K562 (cell line): Measurements from ENCODE around the gene TOGARAM2. TPM values are rescaled to one million over a fixed set of nuclear protein-coding genes. Genes with fewer than 3 reads are reported as not detected.

ENCODE experiments used
- ATAC-seq: fragments of 200-7000 bp; cut with Tn5 transposase; 3 replicates; pipeline ENCODE4 v1.9.1; 2020; ENCODE audit warnings: moderate library complexity
- BruUV-seq: library from RNA; stranded (reverse); fragments of 400-500 nt; replicated peaks from 2 replicates; lab custom pipeline; 2021; lab: Mats Ljungman, UMichigan
- CTCF ChIA-PET: fragments of 300-600 bp; formaldehyde crosslinking; extraction: SDS; loops from one replicate; lab custom pipeline; 2021; ENCODE audit warnings: low intra/inter-chr PET ratio; lab: Yijun Ruan, JAX
- POLR2A ChIA-PET: fragments of 300-600, 350-650 bp; sonication (Branson Sonifier 250); formaldehyde crosslinking; extraction: SDS; loops from one replicate; lab custom pipeline; 2021; ENCODE audit warnings: antibody characterized with exemption, inconsistent platforms; lab: Yijun Ruan, JAX
- DNase-seq, 4 experiments: peaks; one replicate each; pipeline versions ENCODE4 v3.0.0 to v3.0.0-alpha.2; 2011 to 2018; ENCODE audit warnings: low spot score in 3 of 4, mixed read lengths in 3 of 4; ENCODE audit errors: extremely low read depth in 1 of 4
- FAIRE-seq: peaks from 2 replicates; lab custom pipeline; 2011; peaks lifted over from hg19 to GRCh38; lab: Jason Lieb, UNC
- H2AFZ ChIP-seq: 2 replicates; pipeline ENCODE4 v1.6.0; 2011; ENCODE audit warnings: low read depth, low read length, control low read depth, inconsistent platforms
- H3K27ac ChIP-seq: fragments of 200-600 bp; 3 replicates; pipeline ENCODE4 v1.8.0; 2011; ENCODE audit warnings: low read depth, mild to moderate bottlenecking, control low read depth, inconsistent platforms, low read length, moderate library complexity, mixed read lengths; ENCODE audit errors: extremely low read depth
- H3K27me3 ChIP-seq, 2 experiments: fragments of 300-600 bp in 1 of 2; 2 replicates in 1 of 2; 3 replicates in 1 of 2; pipeline versions ENCODE4 v1.6.0 to v1.8.0; 2011; ENCODE audit warnings: inconsistent platforms in 2 of 2, low read length in 2 of 2, mild to moderate bottlenecking in 1 of 2, mixed read lengths in 1 of 2, moderate library complexity in 1 of 2; ENCODE audit not compliant: control insufficient read depth in 2 of 2, insufficient read depth in 2 of 2
- H3K36me3 ChIP-seq: fragments of 300-600 bp; 3 replicates; pipeline ENCODE4 v1.8.0; 2011; ENCODE audit warnings: mild to moderate bottlenecking, low read length, inconsistent platforms; ENCODE audit not compliant: control insufficient read depth, insufficient read depth
- H3K4me1 ChIP-seq, 2 experiments: fragments of 200-600 bp in 1 of 2; replicated peaks in 1 of 2; 2 replicates in 1 of 2; 3 replicates in 1 of 2; pipeline versions ENCODE4 v1.5.1 to v1.8.0; 2011; ENCODE audit warnings: inconsistent platforms in 2 of 2, low read length in 2 of 2, mild to moderate bottlenecking in 1 of 2, mixed read lengths in 1 of 2, moderate library complexity in 1 of 2; ENCODE audit not compliant: control insufficient read depth in 2 of 2, insufficient read depth in 2 of 2
- H3K4me2 ChIP-seq: 2 replicates; pipeline ENCODE4 v1.6.1; 2011; ENCODE audit warnings: low read length, control low read depth, inconsistent platforms, mixed read lengths; ENCODE audit not compliant: insufficient read depth
- H3K4me3 ChIP-seq: fragments of 200-600 bp; sonication (generic), shearing (Covaris generic); 2 replicates; pipeline ENCODE4 v1.5.1; 2016; ENCODE audit warnings: control low read depth, inconsistent platforms
- H3K79me2 ChIP-seq: fragments of 200-600 bp; 3 replicates; pipeline ENCODE4 v1.8.0; 2011; ENCODE audit warnings: low read length, inconsistent platforms; ENCODE audit not compliant: control insufficient read depth, insufficient read depth
- H3K9ac ChIP-seq, 2 experiments: 2 replicates each; pipeline versions ENCODE4 v1.6.0 to v1.6.1; 2011; ENCODE audit warnings: low read depth in 2 of 2, low read length in 2 of 2, control low read depth in 1 of 2, inconsistent platforms in 1 of 2, mild to moderate bottlenecking in 1 of 2, mixed read lengths in 1 of 2; ENCODE audit not compliant: insufficient read depth in 1 of 2
- H3K9me1 ChIP-seq: one replicate; pipeline ENCODE4 v1.6.0; 2011; ENCODE audit warnings: inconsistent platforms, mild to moderate bottlenecking, low read length, moderate library complexity; ENCODE audit not compliant: control insufficient read depth, insufficient read depth
- H3K9me3 ChIP-seq: replicated peaks from 2 replicates; pipeline ENCODE4 v1.5.1; 2011; ENCODE audit warnings: low read depth, low read length, inconsistent platforms; ENCODE audit not compliant: control insufficient read depth, insufficient read depth
- H4K20me1 ChIP-seq: replicated peaks from 2 replicates; pipeline ENCODE4 v1.6.1; 2011; ENCODE audit warnings: low read length, inconsistent platforms, mixed read lengths; ENCODE audit not compliant: control insufficient read depth, insufficient read depth
- BCOR ChIP-seq: fragments of 450-650 bp; IDR thresholded peaks from 2 replicates; pipeline ENCODE4 v1.6.1; 2016
- KDM1A ChIP-seq, 2 experiments: fragments of 450-650 bp; IDR thresholded peaks; 2 replicates each; pipeline ENCODE4 v1.6.1; 2016; ENCODE audit warnings: mild to moderate bottlenecking in 2 of 2
- NCOA1 ChIP-seq: fragments of 450-650 bp; IDR thresholded peaks from 2 replicates; pipeline ENCODE4 v1.6.1; 2016; ENCODE audit warnings: low read depth
- RBM25 ChIP-seq: fragments of 200-400 bp; formaldehyde crosslinking; IDR thresholded peaks from 2 replicates; pipeline ENCODE4 v1.6.1; 2018; ENCODE audit warnings: low read length, low read depth, moderate library complexity; ENCODE audit not compliant: severe bottlenecking
- SMARCA5 ChIP-seq: fragments of 450-650 bp; IDR thresholded peaks from 2 replicates; pipeline ENCODE4 v1.6.1; 2016
- whole genome bisulfite sequencing: fragments of 100-300 bp; shearing (Covaris generic); methylation state at CpG from one replicate; pipeline ENCODE4 v1.1.6; 2016; ENCODE audit warnings: low coverage, mixed read lengths; ENCODE audit not compliant: insufficient coverage; ENCODE audit errors: missing lambda C conversion rate; 5-methylcytosine and 5-hydroxymethylcytosine counted together
- in situ Hi-C: fragments of 300-500 bp; cut with MboI; formaldehyde crosslinking; loops from 4 replicates; pipeline ENCODE4 v1.15.0; 2018; ENCODE audit warnings: inconsistent platforms, mixed read lengths
- intact Hi-C: fragments of 100-400 bp; cut with micrococcal nuclease; formaldehyde crosslinking; loops from 2 replicates; pipeline ENCODE4 v1.14.2; 2022
- polyA plus RNA-seq, 8 experiments: library from polyadenylated mRNA; depleted of rRNA in 4 of 8; stranded (reverse) in 5 of 8; unstranded in 3 of 8; fragments of >200 nt; fragmentation: Nextera tagmentation in 2 of 8; fragmentation: Illumina TruSeq in 1 of 8; extraction: Ambion mirVana in 2 of 8; extraction: Trizol in 1 of 8; gene quantifications; 2 replicates each; pipeline versions ENCODE4 v1.2.1 to v1.2.3, GENCODE V29; 2011 to 2014; ENCODE audit warnings: inconsistent platforms in 1 of 8, missing spikeins in 1 of 8
- total RNA-seq, 7 experiments: library from RNA; depleted of rRNA in 6 of 7; stranded (reverse); fragments of >200 nt in 6 of 7; fragmentation: Illumina TruSeq in 2 of 7; extraction: Trizol in 2 of 7; gene quantifications; 2 replicates each; pipeline versions ENCODE4 v1.2.1 to v1.2.3, GENCODE V29; 2011 to 2021; ENCODE audit warnings: low replicate concordance in 1 of 7
- TF ChIP-seq, protein P1 (sequence below): fragments of 250-450 bp; sonication (Bioruptor Pico); IDR thresholded peaks from 2 replicates; pipeline ENCODE4 v1.8.0; 2022; ENCODE audit warnings: inconsistent platforms, mild to moderate bottlenecking, moderate library complexity, borderline replicate concordance

Gene TOGARAM2
- total and polyA plus RNA-seq, 9 of the 15 experiments (the other 6 are each of a cell fraction or from before 2014, with no cell fraction given) = not detected

DNA sequence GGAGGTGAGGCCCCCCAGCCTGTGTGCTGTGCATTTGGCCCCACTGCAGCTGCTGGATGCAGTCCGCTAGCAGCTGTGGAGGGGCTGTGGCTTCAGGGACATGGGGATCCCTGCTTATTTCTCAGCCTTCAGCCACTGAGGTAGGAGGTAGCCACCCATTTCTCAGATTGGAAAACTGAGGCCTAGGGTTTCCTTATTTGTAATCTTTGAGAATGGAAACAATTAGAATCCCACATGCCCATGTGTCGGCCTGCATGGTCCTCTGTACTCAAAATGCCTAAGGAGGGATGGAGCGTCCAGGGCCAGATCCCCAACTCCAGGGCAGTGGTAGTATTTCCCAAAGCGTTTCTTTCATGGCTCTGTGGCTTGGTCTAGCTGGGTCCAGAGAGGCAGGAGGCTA lies 42.1 kb downstream of the TOGARAM2 start:
- Histone ChIP-seq H2AFZ (no peak overlapping the region), H3K9me3 (no peaks in the 10 kb centered on the region), H3K27ac (no peak overlapping the region), H3K79me2 (no peaks in the 10 kb centered on the region), H3K36me3 (no peaks in the 10 kb centered on the region)
- POLR2A ChIA-PET = no interaction called here
- BruUV-seq = no TSS peak
- FAIRE-seq (no peak), DNase-seq (no peak)
- in situ Hi-C loops = no loop called here
- CTCF ChIA-PET = no interaction called here
- WGBS = 5% methylated on average over 4 of the region's 4 CpGs
- TF ChIP-seq NCOA1 = no peak
- 0 out of 2 replicates have a peak, but pooled peaks have one; percentile 18 for TF ChIP-seq SMARCA5
- 0 out of 2 replicates have a peak, but pooled peaks have one; percentile 40 for TF ChIP-seq BCOR
- peak; percentile 13 to 44; a peak in 2 of 4 replicates for TF ChIP-seq KDM1A (IDR thresholded peaks at IDR 0.05)
- TF ChIP-seq, protein P1, sequence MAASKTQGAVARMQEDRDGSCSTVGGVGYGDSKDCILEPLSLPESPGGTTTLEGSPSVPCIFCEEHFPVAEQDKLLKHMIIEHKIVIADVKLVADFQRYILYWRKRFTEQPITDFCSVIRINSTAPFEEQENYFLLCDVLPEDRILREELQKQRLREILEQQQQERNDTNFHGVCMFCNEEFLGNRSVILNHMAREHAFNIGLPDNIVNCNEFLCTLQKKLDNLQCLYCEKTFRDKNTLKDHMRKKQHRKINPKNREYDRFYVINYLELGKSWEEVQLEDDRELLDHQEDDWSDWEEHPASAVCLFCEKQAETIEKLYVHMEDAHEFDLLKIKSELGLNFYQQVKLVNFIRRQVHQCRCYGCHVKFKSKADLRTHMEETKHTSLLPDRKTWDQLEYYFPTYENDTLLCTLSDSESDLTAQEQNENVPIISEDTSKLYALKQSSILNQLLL (CRISPR knock-in tag) = no peak
- TF ChIP-seq RBM25 = peak; percentile 79
- TF ChIP-seq, all 486 proteins: peak for 4
- Histone ChIP-seq H3K27me3 (peaks cover 23 to 81% of the 10 kb centered on the region in 2 experiments), H3K4me3 (no peak overlapping the region), H3K9me1 (no peaks in the 10 kb centered on the region), H3K4me2 (no peak overlapping the region), H4K20me1 (peaks cover 16% of the 10 kb centered on the region; the same call in 1 of the 2 replicates), H3K9ac (no peak overlapping the region), H3K4me1 (0 out of 5 replicates have a peak, but pooled peaks cover 0 to 2% of the 10 kb centered on the region in 2 experiments)
- intact Hi-C loops = no loop called here
- ATAC-seq = no peak
